ENCODE data around the gene SPG21.

The SPG21 gene

DNA sequence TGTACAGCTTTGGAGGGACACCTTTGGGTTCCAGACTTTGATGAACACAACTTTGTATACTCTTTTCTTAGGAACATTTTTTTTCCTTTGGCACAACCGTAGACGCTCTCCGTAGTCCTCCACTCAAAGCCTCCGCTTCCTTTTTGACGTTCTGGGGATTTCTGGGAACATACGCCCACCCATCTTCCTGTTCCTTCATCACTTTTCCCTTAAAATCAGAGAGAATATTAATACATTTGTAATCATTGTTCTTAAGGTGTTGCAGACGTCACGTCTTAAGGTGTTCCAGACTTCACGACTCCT lies 405 bp upstream of the SPG21 start:
- FAIRE-seq, result no peak

DNA sequence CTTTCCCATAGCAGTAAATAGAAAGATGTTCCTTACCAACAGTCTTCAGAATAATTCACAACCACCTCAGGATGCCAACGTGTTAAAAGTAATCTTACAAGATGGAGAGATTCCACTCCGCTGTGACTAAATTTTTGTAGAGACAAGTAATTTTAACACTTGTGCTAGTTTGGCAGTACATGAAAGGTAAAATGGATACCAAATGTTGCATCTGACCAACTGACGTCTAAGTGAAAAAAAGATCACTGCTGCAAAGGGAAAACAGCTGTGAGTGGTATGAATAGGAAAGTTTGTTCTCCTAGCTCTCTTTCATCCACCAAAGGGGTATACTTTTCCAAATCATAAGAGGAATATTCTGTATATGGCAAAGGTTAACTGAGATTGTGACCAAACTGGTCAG lies 2.6 kb downstream of the SPG21 start:
- no peak for FAIRE-seq

DNA sequence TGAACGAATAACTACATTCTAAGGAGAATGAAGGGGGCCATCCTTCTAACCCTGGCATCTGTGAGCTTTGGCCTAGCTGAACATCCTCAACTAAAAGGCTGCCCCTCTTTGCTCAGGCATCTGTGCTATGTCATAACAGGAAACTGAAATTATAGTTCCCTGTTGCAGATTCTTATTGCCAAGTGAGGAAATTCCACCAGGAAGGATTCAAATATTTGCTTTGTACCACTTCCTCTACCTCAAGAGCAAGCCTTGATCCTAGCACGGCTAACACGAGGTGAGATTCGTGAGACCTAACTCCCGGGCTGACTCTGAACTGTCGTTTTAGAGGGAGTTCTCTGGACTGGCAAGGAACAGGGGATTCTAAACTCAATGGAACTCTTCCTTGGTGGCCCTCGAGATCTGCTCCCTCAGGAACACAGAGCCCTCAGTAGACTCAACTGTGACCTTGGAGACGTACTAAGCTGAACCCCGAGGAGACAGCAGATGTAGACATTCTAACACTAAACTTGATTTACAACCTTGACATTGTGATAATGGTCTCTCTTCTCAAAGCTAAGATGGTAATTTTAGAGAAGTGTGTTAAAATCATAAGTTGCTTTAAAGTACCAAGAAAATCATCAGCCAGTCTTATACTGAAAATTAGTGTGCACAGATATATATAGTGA lies 4.2 kb downstream of the SPG21 start:
- FAIRE-seq, result no peak

DNA sequence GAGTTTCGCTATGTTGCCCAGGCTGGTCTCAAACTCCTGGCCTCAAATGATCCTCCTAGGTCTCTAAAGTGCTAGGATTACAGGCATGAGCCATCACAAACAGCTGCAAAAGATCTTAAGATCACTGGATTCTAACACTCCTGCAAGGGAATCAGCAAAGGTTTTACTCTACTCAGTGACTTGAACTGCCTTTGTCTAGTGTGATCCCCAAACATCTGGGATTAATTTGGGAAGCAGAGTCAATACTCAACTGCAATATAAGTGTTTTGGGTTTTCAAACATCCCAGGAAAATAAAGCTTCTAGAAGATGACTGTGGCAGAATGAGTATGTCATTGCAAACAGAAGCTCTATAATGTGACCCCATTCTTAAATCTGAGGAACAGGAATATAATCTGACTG lies 7.2 kb downstream of the SPG21 start:
- no peak for FAIRE-seq

DNA sequence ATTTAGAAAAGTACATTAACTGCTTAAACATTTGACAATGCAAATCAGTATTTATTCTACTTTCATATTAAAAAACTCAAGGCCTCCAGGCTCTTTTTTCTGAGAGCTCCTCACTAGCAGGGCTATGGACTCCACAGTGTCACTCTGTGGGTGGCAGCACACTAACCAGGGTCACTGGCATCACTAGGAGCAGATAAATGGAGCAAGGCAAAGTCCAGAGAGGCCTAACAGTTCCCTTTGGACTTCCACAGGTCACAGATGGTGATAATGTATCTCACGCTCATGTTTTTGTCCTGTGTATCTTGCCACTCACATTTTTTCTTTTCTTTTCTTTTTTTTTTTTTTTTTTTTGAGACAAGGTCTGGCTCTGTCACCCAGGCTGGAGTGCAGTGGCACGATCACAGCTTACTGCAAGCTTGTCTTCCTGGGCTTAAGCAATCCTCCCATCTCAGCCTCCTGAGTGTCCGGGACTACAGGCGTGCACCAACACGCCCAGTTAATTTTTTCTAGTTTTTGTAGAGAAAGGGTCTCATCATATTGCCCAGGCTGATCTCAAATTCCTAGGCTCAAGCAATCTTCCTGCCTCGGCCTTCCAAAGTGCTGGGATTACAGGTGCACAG lies 7.8 kb downstream of the SPG21 start:
- FAIRE-seq, result no peak

DNA sequence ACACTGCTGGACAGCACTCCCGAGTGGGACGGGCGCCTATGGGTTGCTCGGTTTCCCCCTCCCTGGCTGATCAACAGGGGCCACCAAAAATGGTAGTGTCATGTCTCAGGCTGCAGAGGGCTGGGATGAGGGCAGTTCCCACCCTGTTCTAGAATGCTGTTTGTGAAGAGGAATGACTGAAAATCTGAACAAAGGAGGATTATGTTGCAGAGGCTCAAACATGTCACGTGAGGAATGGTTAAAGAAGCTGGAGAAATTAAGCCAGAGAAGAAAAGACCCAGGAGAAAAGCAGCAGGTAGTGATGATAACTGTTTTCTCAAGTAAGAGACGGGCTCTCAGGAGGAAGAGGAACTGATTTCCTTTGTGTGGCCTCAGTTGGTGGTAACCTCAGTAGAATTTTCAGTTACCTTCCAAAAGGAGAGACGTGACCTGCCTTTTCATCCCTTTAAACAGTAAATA lies 10.4 kb downstream of the SPG21 start:
- no peak for FAIRE-seq

DNA sequence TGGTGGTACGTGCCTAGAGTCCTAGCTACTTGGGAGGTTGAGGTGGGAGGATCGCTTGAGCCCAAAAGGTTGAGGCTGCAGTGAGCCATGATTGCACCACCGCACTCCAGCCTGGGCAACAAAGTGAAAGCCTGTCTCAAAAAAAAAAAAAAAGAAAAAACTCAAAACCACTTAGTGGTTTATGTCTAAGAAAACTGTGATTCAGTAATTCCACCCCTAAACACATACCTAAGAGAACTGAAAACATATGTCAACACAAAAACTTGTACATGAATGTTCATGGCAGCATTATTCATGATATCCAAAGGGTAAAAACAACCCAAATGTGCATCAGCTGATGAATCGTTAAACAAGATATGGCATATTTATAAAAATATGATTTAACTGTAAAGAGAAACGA lies 14.3 kb downstream of the SPG21 start:
- FAIRE-seq, result no peak

DNA sequence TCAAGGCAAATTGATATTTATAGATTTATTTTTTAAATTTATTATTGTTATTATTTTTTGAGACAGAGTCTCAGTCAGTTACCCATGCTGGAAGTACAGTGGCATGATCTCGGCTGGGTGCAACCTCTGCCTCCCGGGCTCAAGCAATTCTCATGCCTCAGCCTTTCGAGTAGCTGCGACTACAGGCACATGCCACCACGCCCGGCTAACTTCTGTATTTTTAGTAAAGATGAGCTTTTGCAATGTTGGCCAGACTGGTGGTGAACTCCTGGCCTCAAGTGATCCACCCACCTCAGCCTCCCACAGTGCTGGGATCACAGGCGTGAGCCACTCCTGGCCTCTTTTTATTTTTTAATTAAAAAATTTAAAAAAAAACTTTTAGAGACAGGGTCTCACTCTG lies 19.0 kb downstream of the SPG21 start:
- FAIRE-seq, result no peak

DNA sequence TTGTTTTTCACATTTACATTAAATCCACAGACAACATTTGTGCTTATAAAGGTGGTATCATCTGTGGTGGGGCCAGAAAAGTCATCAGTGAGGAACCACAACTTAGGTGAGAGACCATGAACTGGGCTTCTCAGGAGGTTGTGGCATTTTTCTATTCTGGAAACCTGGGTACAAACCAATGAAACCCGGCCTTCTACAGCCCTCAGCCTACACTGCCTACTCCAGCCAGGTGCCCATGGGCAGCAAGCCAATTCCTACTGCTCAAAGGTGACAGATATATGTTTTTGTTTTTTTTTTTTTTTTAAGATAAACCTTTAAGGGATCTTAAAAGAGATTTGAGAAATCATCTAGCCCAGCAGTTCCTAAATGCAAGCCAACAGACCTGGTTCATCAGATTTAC lies 20.3 kb downstream of the SPG21 start:
- no peak for FAIRE-seq

DNA sequence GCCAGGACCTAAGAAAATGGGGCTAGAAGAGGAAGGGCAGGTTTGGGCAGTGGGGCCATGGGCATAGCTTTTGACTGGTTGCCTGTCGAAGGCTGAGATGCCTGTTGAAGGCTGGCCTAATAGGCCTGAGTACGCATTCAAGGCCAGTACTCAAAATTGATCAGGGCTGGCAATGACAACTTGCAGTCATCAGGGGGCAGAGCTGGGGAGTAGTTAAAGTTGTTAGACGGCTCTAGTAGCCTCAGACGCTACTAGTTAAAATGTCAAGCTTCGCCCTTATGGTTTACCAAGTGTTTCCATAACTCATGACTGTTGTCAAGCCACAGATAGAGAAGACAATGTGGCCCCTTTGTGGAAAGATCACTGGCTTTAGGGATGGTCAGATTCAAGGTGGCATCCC lies 28.7 kb downstream of the SPG21 start:
- FAIRE-seq, result no peak

DNA sequence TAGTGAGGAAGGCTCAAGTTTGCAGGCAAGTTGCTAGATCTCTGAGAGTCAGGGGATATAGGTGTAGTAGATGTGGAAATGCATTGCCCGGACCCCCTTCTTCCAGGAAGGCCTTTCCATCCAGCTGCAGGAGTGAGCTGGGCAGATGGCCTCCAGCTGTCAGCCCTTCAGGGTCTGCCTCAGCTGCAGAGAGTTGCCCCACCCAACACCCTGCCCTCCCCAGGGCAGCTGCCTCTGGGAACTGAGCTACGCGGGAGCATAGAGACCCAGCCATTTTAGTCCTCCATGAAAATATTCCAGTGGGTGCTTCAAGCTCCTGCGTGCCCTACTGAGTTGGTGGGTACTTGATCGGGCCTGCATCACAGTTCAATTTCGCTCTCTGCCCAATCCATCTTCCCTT lies 29.6 kb downstream of the SPG21 start:
- FAIRE-seq, result no peak

DNA sequence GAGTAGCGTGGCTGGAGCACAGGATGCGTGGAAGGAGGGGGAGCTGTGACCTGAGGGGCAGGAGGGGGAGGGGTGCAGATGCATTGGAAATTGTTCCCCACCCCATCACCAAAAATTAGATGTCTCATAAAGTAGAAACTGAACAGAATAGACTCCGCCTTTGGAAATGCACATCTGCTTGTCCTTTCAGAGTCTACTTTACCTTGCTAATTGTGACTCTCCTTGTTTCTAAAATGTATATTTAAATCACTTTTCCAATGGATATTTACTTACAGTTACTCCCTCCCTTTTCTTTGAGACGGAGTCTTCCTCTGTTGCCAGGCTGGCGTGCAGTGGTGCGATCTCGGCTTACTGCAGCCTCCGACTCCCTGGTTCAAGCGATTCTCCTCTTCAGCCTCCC lies 30.6 kb downstream of the SPG21 start:
- no peak for FAIRE-seq

DNA sequence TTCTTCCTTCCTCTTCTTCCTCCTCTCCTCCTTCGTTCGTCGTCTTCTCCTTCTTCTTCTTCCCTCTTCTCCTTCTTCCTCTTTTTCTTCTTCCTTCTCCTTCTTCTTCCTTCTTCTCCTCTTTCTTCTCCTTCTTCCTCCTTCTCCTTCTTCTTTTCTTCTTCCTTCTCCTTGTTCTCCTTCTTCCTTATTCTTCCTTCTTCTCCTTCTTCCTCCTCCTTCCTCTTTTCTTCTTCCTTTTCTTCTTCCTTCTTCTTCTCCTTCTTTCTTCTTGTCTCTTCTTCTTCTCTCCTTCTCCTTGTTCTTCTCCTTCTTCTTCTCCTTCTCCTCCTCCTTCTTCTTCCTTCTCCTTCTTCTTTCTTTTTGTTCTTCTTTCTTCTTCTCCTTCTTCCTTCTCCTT lies 35.3 kb downstream of the SPG21 start:
- FAIRE-seq, result no peak

DNA sequence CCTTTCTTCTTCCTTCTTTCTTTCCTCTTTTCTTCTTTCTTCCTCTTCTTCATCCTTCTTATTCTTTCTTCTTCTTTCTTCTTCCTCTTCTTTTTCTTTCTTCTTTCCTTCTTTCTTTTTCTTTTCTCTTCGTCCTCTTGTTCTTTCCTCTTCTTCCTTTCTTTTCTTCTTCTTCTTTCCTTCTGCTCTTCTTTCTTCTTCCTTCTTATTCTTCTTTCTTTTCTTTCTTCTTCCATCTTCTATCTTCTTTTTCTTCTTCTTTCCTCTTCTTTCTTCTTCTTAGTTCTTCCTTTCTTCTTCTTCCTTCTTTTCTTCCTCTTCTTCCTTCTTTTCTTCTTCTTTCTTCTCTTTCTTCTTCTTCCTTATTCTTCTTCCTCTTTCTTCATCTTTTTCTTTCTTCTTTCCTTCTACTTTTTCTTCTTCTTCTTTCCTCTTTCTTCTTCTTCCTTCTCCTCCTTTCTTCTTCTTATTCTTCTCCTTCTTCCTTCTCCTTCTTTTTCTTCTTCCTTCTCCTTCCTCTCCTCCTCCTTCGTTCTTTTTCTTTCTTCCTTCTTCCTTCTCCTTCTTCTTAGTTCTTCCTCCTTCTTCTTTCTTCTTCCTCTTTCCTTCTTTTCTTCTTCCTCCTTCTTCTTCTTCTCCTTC lies 37.8 kb downstream of the SPG21 start:
- FAIRE-seq, result no peak

DNA sequence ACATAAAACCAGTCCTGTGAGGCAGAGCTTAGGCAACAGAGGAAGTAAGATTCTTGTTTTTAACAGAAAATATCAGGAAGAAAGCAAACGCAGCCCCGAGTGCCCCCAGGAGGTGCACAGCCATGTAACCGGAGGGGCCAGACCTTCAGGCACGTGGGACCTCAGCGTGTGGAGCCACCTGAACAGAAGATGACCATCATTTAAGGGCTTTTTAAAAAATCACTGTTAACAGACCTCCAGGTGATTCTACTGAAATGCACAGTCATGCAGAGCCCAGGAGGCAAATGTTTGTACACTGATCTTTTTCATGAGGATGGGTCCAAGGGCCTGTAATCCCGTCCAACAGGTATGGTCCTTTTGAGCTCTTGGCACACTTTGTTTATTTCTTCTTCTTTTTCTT lies 38.8 kb downstream of the SPG21 start:
- no peak for FAIRE-seq

DNA sequence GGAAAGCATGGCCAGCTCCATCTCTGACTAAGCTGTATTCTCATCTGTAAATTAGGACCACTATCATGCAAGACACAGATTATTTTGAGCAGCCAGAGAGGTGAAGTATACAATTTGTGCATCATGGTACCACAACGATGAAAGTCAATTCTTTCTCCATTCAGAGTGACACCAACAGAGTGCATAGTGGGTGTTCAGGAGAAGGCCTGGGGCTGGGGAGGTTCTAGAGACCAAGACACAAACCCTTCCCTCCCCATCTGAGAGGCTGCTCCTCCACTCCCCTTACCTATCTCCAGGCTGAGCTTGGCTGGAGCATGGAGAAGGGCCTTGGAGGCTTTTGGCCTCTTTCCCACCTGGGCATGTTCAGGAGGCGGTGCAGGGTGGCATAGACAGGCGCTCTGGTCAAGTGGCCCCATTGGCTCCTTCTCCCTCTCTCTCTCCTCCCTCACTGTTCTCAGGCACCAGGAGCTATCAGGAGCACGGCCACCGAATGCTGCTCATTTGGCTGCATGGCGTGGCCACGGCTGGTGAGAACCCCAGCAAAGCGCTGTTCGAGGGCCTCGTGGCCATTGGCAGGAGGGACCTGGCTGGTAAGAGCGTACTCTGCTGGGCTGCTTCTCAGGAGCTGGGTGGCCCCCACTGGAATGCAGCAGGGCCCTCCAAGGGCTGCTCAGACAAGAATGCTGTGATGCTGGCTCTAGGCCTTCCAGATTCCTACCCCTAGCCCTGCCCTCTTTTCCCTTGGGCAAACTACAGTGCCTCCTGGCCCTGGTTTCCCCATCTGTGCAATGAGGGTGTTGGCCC lies 40.1 kb downstream of the SPG21 start:
- no peak for FAIRE-seq

DNA sequence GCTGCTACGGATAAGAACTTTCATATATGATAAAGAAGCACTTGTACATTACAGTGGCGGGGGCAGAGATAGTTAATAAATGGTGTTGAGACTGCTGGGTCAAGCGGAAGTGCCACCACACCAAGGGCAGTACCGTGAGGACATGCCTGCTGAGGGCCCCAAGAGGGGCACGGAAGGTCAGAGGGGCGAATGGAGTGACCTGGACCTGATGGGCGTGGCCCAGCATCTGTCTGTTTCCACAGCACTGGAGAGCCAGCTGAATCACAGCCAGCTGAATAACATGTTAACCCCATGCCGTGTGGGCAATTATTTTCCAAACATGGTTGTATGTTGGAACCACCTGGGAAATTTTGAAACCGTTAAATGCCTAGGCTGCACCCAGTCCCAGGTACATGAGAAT lies 40.8 kb downstream of the SPG21 start:
- FAIRE-seq, result no peak

DNA sequence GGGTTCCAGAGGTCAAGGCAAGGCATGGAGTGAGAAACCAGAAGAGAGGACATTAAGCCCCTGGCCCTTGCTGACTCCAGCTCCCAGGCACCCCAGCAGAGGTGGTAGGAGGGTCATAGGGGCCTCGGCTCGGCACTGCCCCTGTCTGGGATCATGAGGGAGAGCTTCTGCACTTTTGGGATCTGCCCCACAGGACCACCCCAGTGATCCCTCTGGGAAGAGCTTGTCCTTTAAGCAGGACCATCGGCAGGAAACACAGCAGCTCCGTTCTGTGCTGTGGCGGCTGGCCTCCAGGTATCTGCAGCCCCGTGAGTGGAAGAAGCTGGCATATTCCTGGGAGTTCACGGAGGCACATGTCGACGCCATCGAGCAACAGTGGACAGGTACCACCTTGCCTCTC lies 42.5 kb downstream of the SPG21 start:
- no peak for FAIRE-seq

DNA sequence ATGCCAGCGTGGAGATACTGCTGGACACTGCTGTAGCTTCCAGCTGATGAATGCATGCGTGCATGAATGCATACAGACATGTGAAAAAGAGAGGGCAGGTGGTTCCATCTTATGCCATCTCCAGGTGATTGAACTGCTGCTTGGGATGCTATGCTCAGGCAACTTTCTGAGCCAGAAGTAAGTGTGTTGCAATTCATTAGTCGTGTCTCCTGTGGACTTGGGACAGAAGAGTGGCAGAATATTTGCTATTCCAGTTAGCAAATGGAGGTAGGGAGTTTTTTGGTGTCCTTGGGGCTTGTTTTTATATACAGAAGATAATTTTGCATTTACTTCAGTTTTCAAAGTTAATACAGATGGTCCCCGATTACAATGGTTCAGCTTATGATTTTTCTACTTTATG lies 44.8 kb downstream of the SPG21 start:
- no peak for FAIRE-seq

DNA sequence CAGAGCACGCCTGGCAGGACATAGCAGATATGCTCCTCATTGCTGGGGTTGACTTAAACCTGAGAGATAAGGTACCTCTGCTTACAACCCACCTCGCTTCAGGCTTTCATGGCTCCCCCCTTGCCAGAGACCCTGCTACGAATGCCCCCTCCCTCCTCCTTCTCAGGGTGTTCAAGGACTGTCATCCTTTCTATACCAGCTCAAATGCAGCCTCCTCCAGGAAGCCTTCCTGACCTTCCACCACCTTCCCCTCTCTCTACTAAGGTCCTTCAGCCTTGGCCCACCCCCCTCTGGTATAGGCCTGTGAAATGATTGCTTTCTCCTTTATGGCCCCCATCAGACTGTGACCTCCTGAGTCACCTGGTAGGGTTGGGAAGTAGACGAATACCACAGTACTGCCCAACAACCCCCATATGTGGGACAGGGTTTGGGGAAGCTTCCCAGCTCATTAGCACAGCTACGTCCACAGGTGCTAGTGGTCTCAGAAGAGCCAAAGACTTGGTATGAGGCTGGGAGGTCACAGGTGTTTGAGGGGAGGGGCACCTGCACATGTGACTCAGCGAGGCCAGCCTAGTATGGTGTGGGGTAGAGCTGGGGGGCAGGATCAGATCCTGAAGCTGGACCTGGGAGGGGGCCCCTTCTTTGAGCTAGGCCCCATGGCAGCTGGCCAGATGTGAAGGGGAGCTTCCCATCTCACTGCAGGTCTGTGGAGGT lies 46.0 kb downstream of the SPG21 start:
- FAIRE-seq, result no peak

DNA sequence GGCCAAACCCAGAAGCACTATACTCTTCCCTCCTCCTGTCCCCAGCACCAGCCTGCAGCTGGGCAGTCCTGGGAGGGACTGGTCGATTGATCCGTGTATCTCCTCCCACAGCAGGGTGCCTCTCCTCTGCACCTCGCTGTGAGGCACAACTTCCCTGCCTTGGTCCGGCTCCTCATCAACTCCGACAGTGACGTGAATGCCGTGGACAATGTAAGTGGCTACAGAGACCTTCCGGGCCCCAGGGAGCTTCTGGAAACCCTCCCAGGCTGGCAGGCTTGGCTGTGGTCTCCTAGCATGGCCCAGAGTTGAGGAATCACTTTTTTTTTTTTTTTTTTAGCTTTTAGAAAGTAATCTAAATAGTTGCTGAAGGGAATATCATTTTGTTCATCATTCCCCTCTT lies 47.4 kb downstream of the SPG21 start:
- FAIRE-seq, result no peak

DNA sequence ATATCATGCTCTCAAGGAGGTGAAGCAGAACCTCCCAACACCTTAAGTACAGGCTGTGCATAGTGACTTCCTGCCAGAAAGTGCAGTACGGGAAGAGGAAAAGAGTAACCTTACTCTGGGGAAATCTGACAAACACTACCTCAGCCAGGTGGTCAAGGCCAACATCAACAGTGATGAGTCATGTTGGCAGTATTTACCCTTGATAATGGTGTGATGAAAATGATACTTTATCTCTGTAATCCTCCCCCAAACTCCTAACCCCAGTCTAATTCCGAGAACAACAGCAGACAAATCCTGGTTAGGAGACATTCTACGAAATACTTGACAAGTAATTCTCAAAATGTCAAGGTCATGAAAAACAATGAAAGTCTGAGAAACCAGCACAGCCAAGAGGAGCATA lies 51.5 kb downstream of the SPG21 start:
- no peak for FAIRE-seq

DNA sequence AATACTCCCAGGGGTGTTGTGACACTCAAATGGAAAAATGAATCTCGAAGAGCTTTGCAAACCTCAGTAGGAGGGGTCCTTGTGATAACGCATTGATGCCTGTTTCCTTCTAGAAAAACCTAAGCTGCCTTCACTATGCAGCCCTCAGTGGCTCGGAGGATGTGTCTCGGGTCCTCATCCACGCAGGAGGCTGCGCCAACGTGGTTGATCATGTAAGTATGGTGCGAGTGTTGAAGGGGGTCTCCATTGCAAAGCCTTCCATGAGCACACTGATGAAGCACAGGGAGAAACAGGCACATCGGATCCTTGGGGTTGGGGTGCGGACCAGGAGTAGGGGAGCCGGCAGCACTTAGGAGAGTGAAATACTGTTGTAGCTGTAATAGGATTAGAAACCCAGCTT lies 55.7 kb downstream of the SPG21 start:
- FAIRE-seq, result no peak

Data from colon (tissue), 2 donors.